Measurements from ENCODE around the gene GALNT2.

GALNT2 gene

GRCh38 chr1:230050973-230051735, 15.9 kb upstream of the GALNT2 start:
- no peak for TF ChIP-seq CTCF (IDR thresholded peaks at IDR 0.05; ENCODE audit: low read depth, low read length)
- H3K4me3 ChIP-seq (replicated peaks in 1 of 2; ENCODE audit: low read depth in 2 of 2, low read length in 2 of 2): no peak overlapping the region
- DNase-seq (ENCODE audit: low read depth in 2 of 2): no peak

- TF ChIP-seq CTCF (IDR thresholded peaks at IDR 0.05; ENCODE audit: low read depth, low read length): no peak
- DNase-seq (ENCODE audit: low read depth in 2 of 2): no peak
- no peak overlapping the region for H3K4me3 ChIP-seq (replicated peaks in 1 of 2; ENCODE audit: low read depth in 2 of 2, low read length in 2 of 2)
Observed at GRCh38 chr1:230052018-230052417, 15.0 kb upstream of the GALNT2 start.

- no peak for TF ChIP-seq CTCF (IDR thresholded peaks at IDR 0.05; ENCODE audit: low read depth, low read length)
- no peak overlapping the region for H3K4me3 ChIP-seq (replicated peaks in 1 of 2; ENCODE audit: low read depth in 2 of 2, low read length in 2 of 2)
- DNase-seq (ENCODE audit: low read depth in 2 of 2): no peak
Observed at GRCh38 chr1:230052665-230053064, 14.4 kb upstream of the GALNT2 start.

GRCh38 chr1:230054092-230054749, 12.8 kb upstream of the GALNT2 start:
- no peak for DNase-seq (ENCODE audit: low read depth in 2 of 2)
- no peak overlapping the region for H3K4me3 ChIP-seq (replicated peaks in 1 of 2; ENCODE audit: low read depth in 2 of 2, low read length in 2 of 2)
- TF ChIP-seq CTCF (IDR thresholded peaks at IDR 0.05; ENCODE audit: low read depth, low read length): no peak

- TF ChIP-seq CTCF (IDR thresholded peaks at IDR 0.05; ENCODE audit: low read depth, low read length): no peak
- no peak overlapping the region for H3K4me3 ChIP-seq (replicated peaks in 1 of 2; ENCODE audit: low read depth in 2 of 2, low read length in 2 of 2)
- no peak for DNase-seq (ENCODE audit: low read depth in 2 of 2)
Observed at GRCh38 chr1:230056098-230056497, 10.9 kb upstream of the GALNT2 start.

- H3K4me3 ChIP-seq (replicated peaks in 1 of 2; ENCODE audit: low read depth in 2 of 2, low read length in 2 of 2): no peak overlapping the region
- TF ChIP-seq CTCF (IDR thresholded peaks at IDR 0.05; ENCODE audit: low read depth, low read length): no peak
- no peak for DNase-seq (ENCODE audit: low read depth in 2 of 2)
Observed at GRCh38 chr1:230057100-230057499, 9.9 kb upstream of the GALNT2 start.
